IPS-15b (cell line): ENCODE measurements around the gene ULK4.

Experiments used
- H3K27me3 ChIP-seq: one replicate; pipeline ENCODE4 v1.6.1; 2013; ENCODE audit warnings: low read length; ENCODE audit not compliant: control insufficient read depth, insufficient read depth
- H3K36me3 ChIP-seq: one replicate; pipeline ENCODE4 v1.6.1; 2013; ENCODE audit warnings: low read length; ENCODE audit not compliant: control insufficient read depth, insufficient read depth
- H3K4me1 ChIP-seq: one replicate; pipeline ENCODE4 v1.6.1; 2013; ENCODE audit warnings: mild to moderate bottlenecking, low read length; ENCODE audit not compliant: control insufficient read depth, insufficient read depth
- H3K4me3 ChIP-seq: one replicate; pipeline ENCODE4 v1.5.1; 2013; ENCODE audit warnings: low read depth, low read length
- H3K9ac ChIP-seq: one replicate; pipeline ENCODE4 v1.6.1; 2013; ENCODE audit warnings: low read depth, mild to moderate bottlenecking, low read length
- H3K9me3 ChIP-seq: one replicate; pipeline ENCODE4 v1.6.1; 2013; ENCODE audit warnings: mild to moderate bottlenecking, low read length; ENCODE audit not compliant: control insufficient read depth, insufficient read depth

ULK4 gene

GRCh38 chr3:41502023-41502422 lies 459.9 kb downstream of the ULK4 start:
- Histone ChIP-seq H3K9me3 (no peaks in the 10 kb centered on the region), H3K27me3 (no peaks in the 10 kb centered on the region), H3K4me1 (no peaks in the 10 kb centered on the region), H3K9ac (no peak overlapping the region), H3K36me3 (no peaks in the 10 kb centered on the region), H3K4me3 (no peak overlapping the region)

GRCh38 chr3:41498847-41499246 lies 463.1 kb downstream of the ULK4 start:
- no peak overlapping the region for H3K4me3 ChIP-seq
- H3K27me3 ChIP-seq = no peaks in the 10 kb centered on the region
- H3K9ac ChIP-seq = no peak overlapping the region
- no peaks in the 10 kb centered on the region for H3K9me3 ChIP-seq
- H3K36me3 ChIP-seq = no peaks in the 10 kb centered on the region
- H3K4me1 ChIP-seq = no peaks in the 10 kb centered on the region

- H3K36me3 ChIP-seq = no peaks in the 10 kb centered on the region
Measured at GRCh38 chr3:41490360-41490759, 471.5 kb downstream of the ULK4 start.

GRCh38 chr3:41489231-41489630 lies 472.7 kb downstream of the ULK4 start:
- H3K9me3 ChIP-seq = no peaks in the 10 kb centered on the region
- no peak overlapping the region for H3K4me3 ChIP-seq
- H3K4me1 ChIP-seq = no peaks in the 10 kb centered on the region
- H3K9ac ChIP-seq = no peak overlapping the region
- no peaks in the 10 kb centered on the region for H3K36me3 ChIP-seq
- H3K27me3 ChIP-seq = no peaks in the 10 kb centered on the region

More at GRCh38 chr3:41490360-41490759, 471.5 kb downstream of the ULK4 start:
- Histone ChIP-seq H3K27me3 (no peaks in the 10 kb centered on the region), H3K4me3 (no peak overlapping the region), H3K4me1 (no peaks in the 10 kb centered on the region), H3K9me3 (no peaks in the 10 kb centered on the region), H3K9ac (no peak overlapping the region)

- H3K36me3 ChIP-seq = no peaks in the 10 kb centered on the region
- no peak overlapping the region for H3K4me3 ChIP-seq
- no peaks in the 10 kb centered on the region for H3K27me3 ChIP-seq
Measured at GRCh38 chr3:41488501-41488900, 473.4 kb downstream of the ULK4 start.

GRCh38 chr3:41485484-41485883 lies 476.4 kb downstream of the ULK4 start:
- Histone ChIP-seq H3K27me3 (no peaks in the 10 kb centered on the region), H3K4me3 (no peak overlapping the region), H3K9ac (no peak overlapping the region), H3K4me1 (peaks cover 9% of the 10 kb centered on the region), H3K9me3 (no peaks in the 10 kb centered on the region), H3K36me3 (no peaks in the 10 kb centered on the region)

More at GRCh38 chr3:41488501-41488900, 473.4 kb downstream of the ULK4 start:
- Histone ChIP-seq H3K4me1 (no peaks in the 10 kb centered on the region), H3K9ac (no peak overlapping the region), H3K9me3 (no peaks in the 10 kb centered on the region)

GRCh38 chr3:41482134-41482533 lies 479.8 kb downstream of the ULK4 start:
- Histone ChIP-seq H3K9me3 (no peaks in the 10 kb centered on the region), H3K27me3 (no peaks in the 10 kb centered on the region), H3K9ac (no peak overlapping the region), H3K4me1 (peaks cover 13% of the 10 kb centered on the region), H3K36me3 (no peaks in the 10 kb centered on the region), H3K4me3 (no peak overlapping the region)

GRCh38 chr3:41478278-41478677 lies 483.6 kb downstream of the ULK4 start:
- H3K4me3 ChIP-seq = no peak overlapping the region
- no peaks in the 10 kb centered on the region for H3K36me3 ChIP-seq
- H3K27me3 ChIP-seq = no peaks in the 10 kb centered on the region
- no peak overlapping the region for H3K9ac ChIP-seq
- no peaks in the 10 kb centered on the region for H3K9me3 ChIP-seq
- H3K4me1 ChIP-seq = peaks cover 13% of the 10 kb centered on the region

- H3K9me3 ChIP-seq = no peaks in the 10 kb centered on the region
- peaks cover 12% of the 10 kb centered on the region for H3K4me1 ChIP-seq
- H3K9ac ChIP-seq = no peak overlapping the region
- H3K36me3 ChIP-seq = no peaks in the 10 kb centered on the region
- no peaks in the 10 kb centered on the region for H3K27me3 ChIP-seq
- no peak overlapping the region for H3K4me3 ChIP-seq
Measured at GRCh38 chr3:41477399-41478014, 484.4 kb downstream of the ULK4 start.

GRCh38 chr3:41469083-41469482 lies 492.8 kb downstream of the ULK4 start:
- Histone ChIP-seq H3K36me3 (peaks cover 2% of the 10 kb centered on the region), H3K9ac (no peak overlapping the region), H3K9me3 (peaks cover 4% of the 10 kb centered on the region), H3K27me3 (no peaks in the 10 kb centered on the region), H3K4me1 (no peaks in the 10 kb centered on the region), H3K4me3 (no peak overlapping the region)

GRCh38 chr3:41467481-41467880 lies 494.4 kb downstream of the ULK4 start:
- Histone ChIP-seq H3K9me3 (peaks cover 4% of the 10 kb centered on the region), H3K4me1 (no peaks in the 10 kb centered on the region), H3K36me3 (peaks cover 2% of the 10 kb centered on the region), H3K9ac (no peak overlapping the region), H3K27me3 (no peaks in the 10 kb centered on the region), H3K4me3 (no peak overlapping the region)

- no peaks in the 10 kb centered on the region for H3K27me3 ChIP-seq
- H3K36me3 ChIP-seq = peaks cover 2% of the 10 kb centered on the region
- H3K4me1 ChIP-seq = no peaks in the 10 kb centered on the region
- H3K9me3 ChIP-seq = no peaks in the 10 kb centered on the region
- H3K4me3 ChIP-seq = no peak overlapping the region
- H3K9ac ChIP-seq = no peak overlapping the region
Measured at GRCh38 chr3:41464858-41465257, 497.0 kb downstream of the ULK4 start.
